ENCODE measurements around the gene HID1.
"Not testable (repeated sequence)": the region's sequence is repeated elsewhere in the genome, so short reads cannot be mapped to it uniquely, and the experiment has no call there.

Gene HID1

GRCh38 chr17:74972107-74972972 is at the start of gene HID1:
HID1 (minus strand) TSS chr17:74972759; CDS start chr17:74972656, 103 bp downstream.
- peak; percentile 79 for DNase-seq

GRCh38 chr17:75020331-75021110 is 48.0 kb upstream of the HID1 start:
- DNase-seq: no peak

- DNase-seq: no peak
Observed at GRCh38 chr17:75019710-75020109, 47.2 kb upstream of the HID1 start.

- DNase-seq: no peak
Observed at GRCh38 chr17:75019146-75019545, 46.6 kb upstream of the HID1 start.

GRCh38 chr17:75013092-75013559 is 40.6 kb upstream of the HID1 start:
- DNase-seq: no peak

- DNase-seq: peak; percentile 84
Observed at GRCh38 chr17:75012346-75013091, 40.0 kb upstream of the HID1 start, which contains the start of gene MRPL58. MRPL58 (plus strand) TSS chr17:75012670; CDS start chr17:75012687, 17 bp downstream.

- no peak for DNase-seq
Observed at GRCh38 chr17:75012096-75012345, 39.5 kb upstream of the HID1 start.

- DNase-seq: no peak
Observed at GRCh38 chr17:75011401-75012095, 39.0 kb upstream of the HID1 start.

GRCh38 chr17:75010683-75011400 is 38.3 kb upstream of the HID1 start:
- DNase-seq: no peak

- DNase-seq: no peak
Observed at GRCh38 chr17:75009139-75009724, 36.7 kb upstream of the HID1 start.

GRCh38 chr17:75008373-75008772 is 35.8 kb upstream of the HID1 start:
- no peak for DNase-seq

GRCh38 chr17:75006653-75007052 is 34.1 kb upstream of the HID1 start:
- DNase-seq: no peak

- DNase-seq: not testable (repeated sequence)
Observed at GRCh38 chr17:75006084-75006483, 33.5 kb upstream of the HID1 start.

- no peak for DNase-seq
Observed at GRCh38 chr17:75005291-75005690, 32.7 kb upstream of the HID1 start.

- no peak for DNase-seq
Observed at GRCh38 chr17:75004371-75004770, 31.8 kb upstream of the HID1 start.

GRCh38 chr17:75003957-75004355 is 31.4 kb upstream of the HID1 start:
- no peak for DNase-seq

GRCh38 chr17:75003070-75003956 is 30.8 kb upstream of the HID1 start:
- no peak for DNase-seq

- DNase-seq: no peak
Observed at GRCh38 chr17:75001915-75002843, 29.6 kb upstream of the HID1 start.

- DNase-seq: no peak
Observed at GRCh38 chr17:74999523-74999922, 27.0 kb upstream of the HID1 start.

All from activated naive CD4-positive, alpha-beta T cell treated with Interleukin-2 at 50 U/mL for 16 hours (primary cell).